ENCODE results near the gene GALNT2.

DNA sequence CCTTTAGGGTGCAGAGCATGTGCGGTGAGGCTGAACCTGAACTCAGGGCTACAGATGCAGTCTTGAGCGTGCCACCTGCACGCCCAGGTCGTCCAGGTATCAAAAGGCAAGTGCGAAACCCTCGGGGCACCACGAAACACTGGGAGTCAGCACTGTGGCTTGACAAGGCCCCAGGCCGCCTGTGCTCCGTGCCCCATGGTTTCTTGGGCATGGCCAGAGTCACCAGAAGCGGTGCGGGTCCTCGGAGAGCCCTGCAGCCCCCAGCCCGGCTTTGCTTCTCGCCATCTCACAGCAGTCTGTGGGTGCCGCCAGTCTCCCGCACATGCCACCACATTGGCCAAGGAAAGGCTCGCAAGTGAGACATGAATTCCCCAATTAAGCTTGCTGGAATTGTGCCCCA lies 241.8 kb downstream of the GALNT2 start:
- TF ChIP-seq NRF1 (conservative IDR thresholded peaks at IDR 0.05; ENCODE audit: low read depth, low read length): no peak
- TF ChIP-seq, protein P1, sequence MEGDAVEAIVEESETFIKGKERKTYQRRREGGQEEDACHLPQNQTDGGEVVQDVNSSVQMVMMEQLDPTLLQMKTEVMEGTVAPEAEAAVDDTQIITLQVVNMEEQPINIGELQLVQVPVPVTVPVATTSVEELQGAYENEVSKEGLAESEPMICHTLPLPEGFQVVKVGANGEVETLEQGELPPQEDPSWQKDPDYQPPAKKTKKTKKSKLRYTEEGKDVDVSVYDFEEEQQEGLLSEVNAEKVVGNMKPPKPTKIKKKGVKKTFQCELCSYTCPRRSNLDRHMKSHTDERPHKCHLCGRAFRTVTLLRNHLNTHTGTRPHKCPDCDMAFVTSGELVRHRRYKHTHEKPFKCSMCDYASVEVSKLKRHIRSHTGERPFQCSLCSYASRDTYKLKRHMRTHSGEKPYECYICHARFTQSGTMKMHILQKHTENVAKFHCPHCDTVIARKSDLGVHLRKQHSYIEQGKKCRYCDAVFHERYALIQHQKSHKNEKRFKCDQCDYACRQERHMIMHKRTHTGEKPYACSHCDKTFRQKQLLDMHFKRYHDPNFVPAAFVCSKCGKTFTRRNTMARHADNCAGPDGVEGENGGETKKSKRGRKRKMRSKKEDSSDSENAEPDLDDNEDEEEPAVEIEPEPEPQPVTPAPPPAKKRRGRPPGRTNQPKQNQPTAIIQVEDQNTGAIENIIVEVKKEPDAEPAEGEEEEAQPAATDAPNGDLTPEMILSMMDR (IDR thresholded peaks at IDR 0.05 in 2 of 3, conservative IDR thresholded peaks at IDR 0.05 in 1 of 3; ENCODE audit: control insufficient read depth in 2 of 3, extremely low read depth in 1 of 3, insufficient read depth in 1 of 3, low read depth in 3 of 3, low read length in 3 of 3): no peak
- TF ChIP-seq EGR1 (IDR thresholded peaks at IDR 0.05; ENCODE audit: borderline replicate concordance in 1 of 2, low read depth in 2 of 2, low read length in 2 of 2): no peak
- TF ChIP-seq MTA3 (IDR thresholded peaks at IDR 0.05; ENCODE audit: borderline replicate concordance, low read length): no peak
- no peak for TF ChIP-seq JUNB (IDR thresholded peaks at IDR 0.05)
- no peak for TF ChIP-seq TAF1 (IDR thresholded peaks at IDR 0.05; ENCODE audit: borderline replicate concordance, low read depth, low read length)
- TF ChIP-seq RAD21 (IDR thresholded peaks at IDR 0.05; ENCODE audit: insufficient read depth, low read depth, low read length): no peak
- TF ChIP-seq, protein P2, sequence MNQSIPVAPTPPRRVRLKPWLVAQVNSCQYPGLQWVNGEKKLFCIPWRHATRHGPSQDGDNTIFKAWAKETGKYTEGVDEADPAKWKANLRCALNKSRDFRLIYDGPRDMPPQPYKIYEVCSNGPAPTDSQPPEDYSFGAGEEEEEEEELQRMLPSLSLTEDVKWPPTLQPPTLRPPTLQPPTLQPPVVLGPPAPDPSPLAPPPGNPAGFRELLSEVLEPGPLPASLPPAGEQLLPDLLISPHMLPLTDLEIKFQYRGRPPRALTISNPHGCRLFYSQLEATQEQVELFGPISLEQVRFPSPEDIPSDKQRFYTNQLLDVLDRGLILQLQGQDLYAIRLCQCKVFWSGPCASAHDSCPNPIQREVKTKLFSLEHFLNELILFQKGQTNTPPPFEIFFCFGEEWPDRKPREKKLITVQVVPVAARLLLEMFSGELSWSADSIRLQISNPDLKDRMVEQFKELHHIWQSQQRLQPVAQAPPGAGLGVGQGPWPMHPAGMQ (IDR thresholded peaks at IDR 0.05; ENCODE audit: borderline replicate concordance): no peak
- no peak for TF ChIP-seq CEBPB (IDR thresholded peaks at IDR 0.05; ENCODE audit: borderline replicate concordance in 1 of 2, low read depth in 2 of 2, low read length in 2 of 2)
